ENCODE results near the gene KRTAP19-4. TPM values are rescaled to one million over a fixed set of nuclear protein-coding genes. Genes with fewer than 3 reads are reported as not detected.
"Not testable (repeated sequence)": the region's sequence is repeated elsewhere in the genome, so short reads cannot be mapped to it uniquely, and the experiment has no call there.

KRTAP19-4 gene
- polyA plus RNA-seq (ENCODE audit: insufficient read length in 3 of 3) = not detected
- long read RNA-seq, donor 1 = 0 reads
- long read RNA-seq, donor 2 = 0 reads
- long read RNA-seq, donor 3 = 0 reads
- long read RNA-seq, donor 4 = 0 reads
- long read RNA-seq, donor 5 = 0 reads
- long read RNA-seq, donor 6 = 0 reads
- long read RNA-seq, donor 7 = 0 reads
- long read RNA-seq, donor 8 = 0 reads
- long read RNA-seq, donor 9 = 0 reads
- long read RNA-seq, donor 10 = 0 reads
- long read RNA-seq, donor 11 = 0 reads
- long read RNA-seq, donor 12 = 0 reads
- long read RNA-seq, donor 13 = 0 reads
- long read RNA-seq, donor 14 = 0 reads
- long read RNA-seq, donor 15 = 0 reads
- long read RNA-seq, donor 16 = 0 reads

- no peak for DNase-seq (ENCODE audit: extremely low read depth in 1 of 11, low read depth in 9 of 11, low spot score in 4 of 11)
Observed at GRCh38 chr21:30497065-30497464, at the start of gene KRTAP19-4. TSS of gene KRTAP19-4 (minus strand) at chr21:30497165. CDS start at chr21:30497110, 55 bp downstream.

DNA sequence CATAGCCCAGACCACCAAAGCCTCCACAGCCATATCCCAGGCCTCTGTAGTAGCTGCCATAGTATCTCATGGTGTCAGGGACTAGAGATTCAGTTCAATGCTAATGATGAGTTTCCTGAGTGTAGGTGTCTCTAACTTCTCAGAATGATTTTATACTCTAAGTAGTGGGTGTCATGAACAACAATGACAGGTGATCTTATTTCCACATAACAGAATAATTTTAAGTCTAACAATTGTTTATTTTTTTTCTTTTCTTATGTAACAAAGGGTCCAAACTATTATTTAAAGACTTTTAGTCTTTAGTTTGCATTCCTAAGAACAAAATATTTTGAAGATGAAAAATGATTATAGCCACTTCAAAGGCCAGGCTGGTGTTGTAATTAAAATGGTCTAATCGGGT, 44.8 kb upstream of the KRTAP19-4 start, which contains the start of gene KRTAP19-6:
Gene KRTAP19-6, minus strand, starts transcription at position 101 of the 400 bp plus-strand sequence. Its CDS starts 31 bp downstream, at position 70.
- no peak for DNase-seq (ENCODE audit: extremely low read depth in 1 of 11, low read depth in 9 of 11, low spot score in 4 of 11)

DNA sequence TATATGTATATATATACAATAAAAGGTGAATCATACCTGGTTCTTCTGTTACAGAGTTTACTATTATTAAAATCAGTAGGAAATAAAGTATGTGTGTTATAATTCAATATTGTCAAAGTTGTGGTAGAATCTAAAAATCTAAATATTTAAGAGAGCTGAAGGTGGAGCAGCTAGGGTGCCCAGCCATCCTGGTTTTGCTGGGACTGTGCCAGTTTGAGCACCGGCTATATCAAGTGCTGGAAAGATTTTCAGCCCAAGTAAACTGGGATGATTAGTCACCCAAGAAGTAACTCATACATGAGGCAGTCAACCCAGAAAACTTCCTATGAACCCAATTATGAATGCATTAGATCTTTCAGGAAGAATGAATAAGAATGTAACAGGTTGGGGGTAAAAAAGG, 21.9 kb upstream of the KRTAP19-4 start:
- DNase-seq (ENCODE audit: extremely low read depth in 1 of 11, low read depth in 9 of 11, low spot score in 4 of 11) = peak in 3 of 11 donors; percentile 1 to 2 (median 2)

DNA sequence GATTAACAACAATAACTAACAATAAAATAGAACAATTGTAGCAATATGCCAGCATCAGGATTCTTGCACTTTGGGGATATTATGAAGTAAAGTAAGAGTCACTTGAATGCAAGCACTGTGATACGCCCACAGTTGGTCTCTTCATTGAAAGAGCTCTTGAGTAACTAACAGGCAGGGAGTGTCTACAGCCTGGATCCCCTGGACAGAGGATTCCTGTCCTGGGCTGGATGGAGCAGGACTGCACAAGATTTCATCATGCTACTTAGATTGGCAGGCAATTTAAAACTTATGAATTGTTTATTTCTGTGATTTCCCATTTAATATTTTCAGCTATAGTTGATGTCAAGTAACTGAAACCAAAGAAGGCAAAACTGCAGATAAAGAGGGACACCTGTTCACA, 18.7 kb upstream of the KRTAP19-4 start:
- no peak for DNase-seq (ENCODE audit: extremely low read depth in 1 of 11, low read depth in 9 of 11, low spot score in 4 of 11)

DNA sequence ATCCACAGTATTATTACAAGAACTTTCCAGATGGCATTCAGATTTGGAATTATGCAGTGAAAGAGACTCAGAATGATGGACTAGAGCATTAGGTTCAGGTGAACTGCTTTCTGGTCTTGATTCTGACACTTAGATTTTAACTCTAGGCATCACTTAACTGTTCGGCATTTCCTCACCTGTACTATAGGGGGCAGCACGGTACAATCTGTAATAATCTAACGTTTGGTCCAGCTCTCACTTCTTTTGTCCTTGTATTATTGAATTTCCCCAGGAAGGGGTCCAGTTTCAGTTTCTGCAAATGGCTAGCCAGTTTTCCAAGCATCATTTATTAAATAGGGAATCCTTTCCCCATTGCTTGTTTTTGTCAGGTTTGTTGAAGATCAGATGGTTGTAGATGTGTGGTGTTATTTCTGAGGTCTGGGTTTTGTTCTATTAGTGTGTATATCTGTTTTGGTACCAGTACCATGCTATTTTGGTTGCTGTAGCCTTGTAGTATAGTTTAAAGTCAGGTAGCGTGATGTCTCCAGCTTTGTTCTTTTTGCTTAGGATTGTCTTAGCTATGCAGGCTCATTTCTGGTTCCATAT, 8.7 kb upstream of the KRTAP19-4 start:
- not testable (repeated sequence) for DNase-seq (ENCODE audit: extremely low read depth in 1 of 11, low read depth in 9 of 11, low spot score in 4 of 11)

- DNase-seq (ENCODE audit: extremely low read depth in 1 of 11, low read depth in 9 of 11, low spot score in 4 of 11) = no peak
Observed at GRCh38 chr21:30502041-30502440, 5.1 kb upstream of the KRTAP19-4 start, which contains the start of gene KRTAP19-5. TSS of gene KRTAP19-5 (minus strand) at chr21:30502141. CDS start at chr21:30502090, 51 bp downstream.

- no peak for DNase-seq (ENCODE audit: extremely low read depth in 1 of 11, low read depth in 9 of 11, low spot score in 4 of 11)
Observed at GRCh38 chr21:30491963-30492428, 5.0 kb downstream of the KRTAP19-4 start, which contains the start of gene KRTAP19-3. TSS of gene KRTAP19-3 (minus strand) at chr21:30492013. CDS start at chr21:30491957, 56 bp downstream.

DNA sequence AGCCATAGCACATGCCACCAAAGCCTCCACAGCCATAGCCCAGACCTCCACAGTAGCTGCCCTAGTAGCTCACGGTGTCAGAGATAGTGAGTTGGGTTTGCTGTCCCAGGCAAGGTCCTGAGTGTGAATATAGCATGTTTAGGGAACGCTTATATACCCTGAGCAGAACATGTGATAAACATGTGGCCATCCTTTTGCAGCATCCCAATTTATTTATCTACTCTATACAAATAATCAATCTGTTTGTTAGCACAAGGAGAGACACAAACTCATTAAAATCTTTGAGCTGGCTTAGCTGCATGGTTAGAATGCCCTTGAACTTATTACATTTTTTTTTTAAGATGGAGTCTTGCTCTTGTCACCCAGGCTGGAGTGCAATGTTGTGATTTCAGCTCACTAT, 9.6 kb downstream of the KRTAP19-4 start, which contains the start of gene KRTAP19-2:
Gene KRTAP19-2, minus strand, starts transcription at position 101 of the 400 bp plus-strand sequence. Its CDS starts 88 bp downstream, at position 13.
- DNase-seq (ENCODE audit: extremely low read depth in 1 of 11, low read depth in 9 of 11, low spot score in 4 of 11) = no peak

GRCh38 chr21:30486180-30486579, 10.8 kb downstream of the KRTAP19-4 start:
- DNase-seq (ENCODE audit: extremely low read depth in 1 of 11, low read depth in 9 of 11, low spot score in 4 of 11) = no peak

GRCh38 chr21:30482130-30482529, 14.8 kb downstream of the KRTAP19-4 start:
- DNase-seq (ENCODE audit: extremely low read depth in 1 of 11, low read depth in 9 of 11, low spot score in 4 of 11) = no peak

- DNase-seq (ENCODE audit: extremely low read depth in 1 of 11, low read depth in 9 of 11, low spot score in 4 of 11) = no peak
Observed at GRCh38 chr21:30480145-30480544, 16.8 kb downstream of the KRTAP19-4 start, which contains the start of gene KRTAP19-1. TSS of gene KRTAP19-1 (minus strand) at chr21:30480367. CDS start at chr21:30480317, 50 bp downstream.

GRCh38 chr21:30479259-30479658, 17.7 kb downstream of the KRTAP19-4 start:
- DNase-seq (ENCODE audit: extremely low read depth in 1 of 11, low read depth in 9 of 11, low spot score in 4 of 11) = no peak

DNA sequence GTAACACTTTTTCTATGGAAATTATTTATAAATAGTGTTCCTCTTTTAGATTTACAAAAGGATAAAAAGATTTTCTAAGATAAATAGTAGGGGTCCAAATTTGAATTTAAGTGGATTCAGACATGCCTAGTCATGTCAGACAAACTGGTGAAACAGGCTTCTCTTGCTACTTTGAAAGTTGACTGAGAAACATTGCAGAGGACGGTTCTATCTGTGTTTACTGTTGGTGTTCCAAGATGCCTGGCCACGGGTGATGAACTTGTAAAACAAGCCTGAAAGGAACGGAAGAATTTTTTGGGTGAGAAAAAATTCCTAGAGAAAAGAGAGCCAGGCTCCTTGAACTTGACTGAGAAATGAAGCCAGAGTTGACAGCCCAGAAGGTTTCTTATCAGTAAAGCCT, 19.0 kb downstream of the KRTAP19-4 start:
- DNase-seq (ENCODE audit: extremely low read depth in 1 of 11, low read depth in 9 of 11, low spot score in 4 of 11) = no peak

GRCh38 chr21:30468900-30469714, 27.9 kb downstream of the KRTAP19-4 start:
- DNase-seq (ENCODE audit: extremely low read depth in 1 of 11, low read depth in 9 of 11, low spot score in 4 of 11) = peak in 8 of 11 donors; percentile 10 to 56 (median 22)

DNA sequence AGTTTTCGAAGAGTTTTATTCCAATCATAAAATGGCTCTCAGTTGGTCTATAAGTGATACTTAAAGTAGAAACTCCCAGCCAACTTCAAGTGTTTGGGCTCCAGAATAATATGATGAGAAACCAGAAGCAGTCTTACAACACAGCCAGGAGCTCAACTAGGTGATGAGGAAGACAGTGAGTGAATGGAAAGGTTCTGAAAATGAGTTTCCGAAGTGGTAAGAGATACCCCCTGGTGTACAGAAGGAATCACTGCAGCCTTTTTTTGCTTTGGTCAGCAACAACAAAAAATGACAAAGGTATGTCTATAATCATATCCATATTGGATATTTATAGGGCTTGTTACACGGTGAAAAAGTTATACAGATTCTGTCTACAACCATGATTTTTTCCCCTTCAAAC, 33.3 kb downstream of the KRTAP19-4 start:
- DNase-seq (ENCODE audit: extremely low read depth in 1 of 11, low read depth in 9 of 11, low spot score in 4 of 11) = no peak

- DNase-seq (ENCODE audit: extremely low read depth in 1 of 11, low read depth in 9 of 11, low spot score in 4 of 11) = no peak
Observed at GRCh38 chr21:30448514-30448913, 48.5 kb downstream of the KRTAP19-4 start.

GRCh38 chr21:30447056-30447455, 49.9 kb downstream of the KRTAP19-4 start:
- DNase-seq (ENCODE audit: extremely low read depth in 1 of 11, low read depth in 9 of 11, low spot score in 4 of 11) = peak in 3 of 11 donors; percentile 1 to 24 (median 17)
